GM10248 (cell line): ENCODE data around the gene SMIM30.

ENCODE experiments used
- CTCF ChIA-PET: fragments of 300-600 bp; sonication (Branson Sonifier 250); formaldehyde crosslinking; extraction: SDS; loops from one replicate; lab custom pipeline; 2021; ENCODE audit warnings: antibody characterized with exemption; lab: Yijun Ruan, JAX
- POLR2A ChIA-PET: fragments of 350-650 bp; sonication (Branson Sonifier 250); formaldehyde crosslinking; extraction: SDS; loops from one replicate; lab custom pipeline; 2020; ENCODE audit warnings: antibody characterized with exemption; lab: Yijun Ruan, JAX
- DNase-seq: peaks from one replicate; pipeline ENCODE4 v3.0.0; 2012; ENCODE audit errors: extremely low spot score
- TF ChIP-seq, protein P1 (sequence below): IDR thresholded peaks from 2 replicates; pipeline ENCODE4 v1.5.1; 2012; ENCODE audit warnings: mild to moderate bottlenecking, low read depth; ENCODE audit errors: extremely low read depth, missing control alignments, control extremely low read depth

SMIM30 gene

DNA sequence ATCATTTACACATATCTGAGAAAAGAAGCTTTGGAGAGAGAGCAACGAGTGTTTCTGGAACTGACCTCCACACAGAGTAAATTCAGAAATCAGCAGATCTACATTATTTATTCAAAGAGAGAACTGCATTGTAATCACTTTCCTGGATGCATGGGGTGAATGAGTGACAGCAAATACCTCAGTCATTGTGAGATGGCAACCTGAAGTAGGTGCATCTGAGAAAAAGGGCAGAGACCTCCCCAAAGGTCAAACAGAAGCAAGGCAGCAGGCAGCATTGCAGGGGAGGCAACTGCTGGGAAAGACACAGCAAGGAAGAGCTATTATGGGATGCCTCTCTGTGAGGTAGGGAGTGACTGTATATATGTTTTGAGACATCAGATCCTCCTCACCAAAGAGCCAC, 26.5 kb upstream of the SMIM30 start:
- DNase-seq = no peak
- CTCF ChIA-PET = interaction anchor here (0.8 to 1.4 kb wide), 3 partner anchors 10 to 39 kb away, joined by 3 to 4 read pairs (median 3); no protein-coding TSS in a partner anchor
- TF ChIP-seq, protein P1, sequence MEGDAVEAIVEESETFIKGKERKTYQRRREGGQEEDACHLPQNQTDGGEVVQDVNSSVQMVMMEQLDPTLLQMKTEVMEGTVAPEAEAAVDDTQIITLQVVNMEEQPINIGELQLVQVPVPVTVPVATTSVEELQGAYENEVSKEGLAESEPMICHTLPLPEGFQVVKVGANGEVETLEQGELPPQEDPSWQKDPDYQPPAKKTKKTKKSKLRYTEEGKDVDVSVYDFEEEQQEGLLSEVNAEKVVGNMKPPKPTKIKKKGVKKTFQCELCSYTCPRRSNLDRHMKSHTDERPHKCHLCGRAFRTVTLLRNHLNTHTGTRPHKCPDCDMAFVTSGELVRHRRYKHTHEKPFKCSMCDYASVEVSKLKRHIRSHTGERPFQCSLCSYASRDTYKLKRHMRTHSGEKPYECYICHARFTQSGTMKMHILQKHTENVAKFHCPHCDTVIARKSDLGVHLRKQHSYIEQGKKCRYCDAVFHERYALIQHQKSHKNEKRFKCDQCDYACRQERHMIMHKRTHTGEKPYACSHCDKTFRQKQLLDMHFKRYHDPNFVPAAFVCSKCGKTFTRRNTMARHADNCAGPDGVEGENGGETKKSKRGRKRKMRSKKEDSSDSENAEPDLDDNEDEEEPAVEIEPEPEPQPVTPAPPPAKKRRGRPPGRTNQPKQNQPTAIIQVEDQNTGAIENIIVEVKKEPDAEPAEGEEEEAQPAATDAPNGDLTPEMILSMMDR = no peak
- POLR2A ChIA-PET = no interaction called here

DNA sequence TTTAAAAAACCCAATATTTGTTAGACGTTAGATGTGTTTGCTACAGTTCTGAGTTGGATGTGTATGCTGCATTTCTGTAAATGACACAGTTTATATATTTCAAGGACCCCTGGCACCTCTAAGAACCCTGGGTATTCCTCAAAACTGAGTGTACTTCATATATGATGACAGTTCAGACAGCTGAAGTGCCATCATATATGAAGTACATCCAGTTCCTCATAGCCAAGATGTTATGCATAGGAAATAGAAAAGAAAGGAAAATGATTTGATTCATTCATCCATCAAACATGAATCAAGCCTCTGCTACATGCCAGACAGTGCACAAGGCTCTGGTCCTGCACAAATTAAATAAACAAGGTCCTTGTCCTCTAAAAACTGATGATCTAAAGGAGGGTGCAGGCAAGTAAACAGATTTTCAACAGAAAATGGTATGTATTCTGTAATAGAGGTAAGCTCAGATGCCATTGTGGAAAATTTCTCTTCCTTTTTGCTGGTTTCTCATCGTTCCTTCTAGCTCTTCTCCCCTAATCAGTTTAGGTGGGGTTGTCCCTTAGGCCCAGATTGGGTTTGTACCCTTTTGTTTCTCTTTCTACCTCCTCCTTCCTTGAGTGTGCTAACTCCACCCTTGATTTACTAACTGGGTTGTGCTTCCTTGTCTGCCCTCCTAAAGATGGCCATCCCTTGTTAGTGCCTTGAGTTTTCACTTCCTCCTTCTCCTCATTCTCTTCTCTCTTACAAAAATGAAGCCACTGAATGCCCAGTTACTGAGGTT, 25.3 kb upstream of the SMIM30 start:
- no peak for DNase-seq
- TF ChIP-seq, protein P1 = no peak
- ChIA-PET CTCF (interaction anchor here (3.0 kb wide), 1 partner anchor 17 kb away, joined by 21 read pairs; no protein-coding TSS in a partner anchor), POLR2A (no interaction called here)

DNA sequence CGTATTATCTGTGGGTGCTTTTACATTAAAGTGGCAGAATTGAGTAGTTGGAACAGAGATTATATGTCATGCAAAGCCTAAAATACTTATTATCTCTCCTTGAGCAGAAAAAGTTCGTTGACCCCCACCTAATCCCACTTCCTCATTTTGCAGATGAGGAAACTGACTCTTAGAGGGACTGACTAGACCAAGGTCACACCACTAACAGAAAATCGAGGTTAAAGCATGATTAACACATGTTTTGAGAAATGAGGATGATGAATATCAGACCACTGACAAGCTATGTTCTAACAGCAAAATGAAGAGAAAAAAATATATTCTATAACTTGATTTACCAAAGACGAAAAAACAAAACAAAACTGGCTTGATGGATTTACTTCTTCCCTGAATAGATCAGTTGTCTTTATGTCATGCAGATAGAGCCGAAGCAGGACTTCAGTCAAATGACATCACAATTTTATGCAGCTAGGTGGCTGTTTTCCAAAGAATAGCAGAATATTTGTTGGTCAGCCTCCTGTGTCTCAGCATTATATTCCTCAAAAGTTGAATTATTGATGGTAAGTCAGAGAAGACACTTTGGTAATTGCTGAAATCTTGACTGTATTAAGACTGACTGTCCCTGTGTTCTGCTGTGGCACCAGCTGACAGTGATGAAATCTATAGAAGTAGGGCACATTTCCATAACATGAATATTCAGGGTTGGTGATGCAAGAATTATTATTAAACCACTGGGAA, 24.2 kb upstream of the SMIM30 start:
- TF ChIP-seq, protein P1 = no peak
- CTCF ChIA-PET = interaction anchor here (0.8 to 3.0 kb wide), 2 partner anchors 10 to 18 kb away, joined by 3 to 21 read pairs; no protein-coding TSS in a partner anchor
- POLR2A ChIA-PET = no interaction called here
- DNase-seq = no peak

DNA sequence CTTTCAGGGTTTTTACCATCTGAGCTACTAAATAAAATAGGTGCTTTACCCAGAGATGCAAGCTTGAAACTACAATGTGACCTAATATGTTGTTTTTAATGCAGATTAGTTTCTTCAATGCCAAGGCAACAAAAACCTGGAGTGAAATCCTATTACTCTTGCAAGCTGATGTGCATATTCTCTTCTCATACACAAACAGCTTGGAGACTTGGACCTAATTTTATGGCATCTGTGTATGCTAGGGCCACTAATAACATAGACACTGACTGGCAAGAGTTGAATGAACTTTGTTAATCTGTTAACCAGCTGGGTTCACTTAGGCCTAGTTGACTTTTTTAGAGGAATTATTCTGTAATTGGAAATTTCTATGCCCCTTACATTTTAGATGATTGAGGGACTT, 23.4 kb upstream of the SMIM30 start:
- CTCF ChIA-PET = interaction anchor here (0.8 to 3.0 kb wide), 4 partner anchors 11 to 19 kb away, joined by 3 to 21 read pairs (median 6); no protein-coding TSS in a partner anchor
- POLR2A ChIA-PET = no interaction called here
- DNase-seq = no peak
- TF ChIP-seq, protein P1 = no peak

DNA sequence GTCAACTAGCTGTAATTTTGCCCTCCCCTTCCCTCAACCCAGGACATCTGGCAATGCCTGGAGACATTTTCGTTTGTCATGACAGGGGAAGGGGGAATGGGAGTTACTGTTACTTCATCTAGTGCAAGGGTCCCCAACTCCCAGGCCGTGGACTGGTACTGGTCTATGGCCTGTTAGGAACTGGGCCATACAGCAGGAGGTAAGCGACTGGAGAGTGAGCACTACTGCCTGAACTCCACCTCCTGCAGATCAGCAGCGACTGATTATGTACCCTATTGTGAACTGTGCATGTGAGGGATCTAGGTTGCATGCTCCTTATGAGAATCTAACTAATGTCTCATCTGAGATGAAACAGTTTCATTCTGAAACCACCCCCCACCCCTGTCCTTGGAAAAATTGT, 22.6 kb upstream of the SMIM30 start:
- TF ChIP-seq, protein P1 = no peak
- CTCF ChIA-PET = interaction anchor here (0.6 to 2.0 kb wide), 3 partner anchors 15 to 19 kb away, joined by 3 to 8 read pairs (median 3); no protein-coding TSS in a partner anchor
- DNase-seq = no peak
- POLR2A ChIA-PET = no interaction called here

DNA sequence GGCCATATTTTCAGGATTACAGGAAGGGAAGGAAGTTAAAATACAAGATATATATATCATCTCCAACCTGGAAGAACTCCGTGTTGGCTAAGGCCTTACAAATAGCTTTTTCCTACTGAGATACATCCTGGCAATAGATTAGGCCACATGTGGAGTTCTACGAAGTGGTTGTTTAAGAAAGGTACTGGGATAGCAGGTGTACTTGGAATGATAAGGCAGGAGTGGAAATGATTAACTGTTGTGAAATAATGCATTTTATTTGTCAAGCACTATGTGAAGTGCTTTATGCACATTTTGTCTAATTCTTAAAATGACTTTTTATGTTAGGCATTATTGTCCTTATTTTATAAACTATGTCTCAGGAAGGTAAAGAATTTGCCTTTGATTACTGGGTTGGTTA, 18.9 kb upstream of the SMIM30 start:
- CTCF ChIA-PET = interaction anchor here (1.7 kb wide), 1 partner anchor 16 kb away, joined by 5 read pairs; no protein-coding TSS in a partner anchor
- DNase-seq = no peak

More for the DNA sequence above, 18.9 kb upstream of the SMIM30 start:
- POLR2A ChIA-PET = no interaction called here
- TF ChIP-seq, protein P1 = no peak
